Ectodermal cell (in vitro differentiated cells): ENCODE data around the gene CR1.
"Not testable (repeated sequence)": the region's sequence is repeated elsewhere in the genome, so short reads cannot be mapped to it uniquely, and the experiment has no call there.

Experiments
- H3K27ac ChIP-seq: 2 replicates; pipeline ENCODE4 v1.7.0; 2013; ENCODE audit warnings: mild to moderate bottlenecking, low read depth, low read length; ENCODE audit not compliant: insufficient read depth, poor library complexity, severe bottlenecking
- H3K27me3 ChIP-seq: 2 replicates; pipeline ENCODE4 v1.7.0; 2013; ENCODE audit warnings: mild to moderate bottlenecking, low read length; ENCODE audit not compliant: insufficient read depth, control insufficient read depth, poor library complexity, severe bottlenecking
- H3K36me3 ChIP-seq: one replicate; pipeline ENCODE4 v1.7.0; 2013; ENCODE audit warnings: low read length; ENCODE audit not compliant: control insufficient read depth, insufficient read depth
- H3K4me1 ChIP-seq: one replicate; pipeline ENCODE4 v1.7.0; 2013; ENCODE audit warnings: low read length; ENCODE audit not compliant: control insufficient read depth, insufficient read depth
- H3K4me3 ChIP-seq: 2 replicates; pipeline ENCODE4 v1.7.0; 2013; ENCODE audit warnings: low read depth, low read length, control low read depth; ENCODE audit not compliant: insufficient read depth
- H3K9me3 ChIP-seq: 2 replicates; pipeline ENCODE4 v1.7.0; 2013; ENCODE audit warnings: mild to moderate bottlenecking, low read length, moderate library complexity; ENCODE audit not compliant: control insufficient read depth
- WGBS, 2 experiments: methylation state at CpG; one replicate each; pipeline ENCODE4 v1.1.7; 2013; ENCODE audit warnings: missing lambda C conversion rate in 2 of 2; 5-methylcytosine and 5-hydroxymethylcytosine counted together

The CR1 gene

DNA sequence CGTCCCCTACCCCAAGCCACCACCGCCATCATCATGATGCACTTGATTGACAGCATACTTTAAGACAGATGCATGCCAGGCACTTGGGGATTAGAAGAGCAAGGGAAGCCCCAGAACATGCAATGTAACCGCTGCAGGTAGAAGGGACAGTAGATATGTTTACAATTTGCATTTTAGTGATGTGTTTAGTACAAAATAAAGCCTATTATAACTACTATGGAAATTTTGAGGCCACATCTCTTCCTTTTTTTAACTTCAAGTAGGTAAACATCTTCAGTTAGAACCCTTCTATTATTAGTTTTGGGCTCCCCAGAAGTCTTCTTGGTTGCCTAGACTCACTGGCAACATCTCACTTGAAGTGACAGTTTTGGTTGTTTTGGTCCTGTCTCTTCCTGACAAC is 174.2 kb downstream of the CR1 start:
- Histone ChIP-seq H3K27ac (no peak overlapping the region), H3K4me1 (no peaks in the 10 kb centered on the region), H3K9me3 (peaks cover 3% of the 10 kb centered on the region), H3K36me3 (no peaks in the 10 kb centered on the region), H3K27me3 (peaks cover 27% of the 10 kb centered on the region), H3K4me3 (no peak overlapping the region)
- WGBS, 2 experiments: 94 to 95% methylated on average over 3 of the region's 3 CpGs

GRCh38 chr1:207670997-207671396 is 175.0 kb downstream of the CR1 start:
- no peaks in the 10 kb centered on the region for H3K4me1 ChIP-seq
- H3K9me3 ChIP-seq: peaks cover 3% of the 10 kb centered on the region
- peaks cover 27% of the 10 kb centered on the region for H3K27me3 ChIP-seq
- no peak overlapping the region for H3K27ac ChIP-seq
- WGBS, 2 experiments: 74 to 79% methylated on average over 3 of the region's 3 CpGs
- H3K36me3 ChIP-seq: no peaks in the 10 kb centered on the region
- no peak overlapping the region for H3K4me3 ChIP-seq

- Histone ChIP-seq H3K27ac (no peak overlapping the region), H3K9me3 (no peaks in the 10 kb centered on the region), H3K4me1 (no peaks in the 10 kb centered on the region), H3K27me3 (peaks cover 27% of the 10 kb centered on the region), H3K4me3 (no peak overlapping the region), H3K36me3 (no peaks in the 10 kb centered on the region)
- 26 to 29% methylated on average over 3 to 4 of the region's 5 CpGs for WGBS, 2 experiments
Measured at GRCh38 chr1:207672522-207673130, 176.7 kb downstream of the CR1 start.

- 82 to 85% methylated on average over 5 to 6 of the region's 6 CpGs for WGBS, 2 experiments
- Histone ChIP-seq H3K36me3 (no peaks in the 10 kb centered on the region), H3K9me3 (no peaks in the 10 kb centered on the region), H3K4me1 (no peaks in the 10 kb centered on the region), H3K27me3 (peaks cover 27% of the 10 kb centered on the region), H3K27ac (no peak overlapping the region), H3K4me3 (no peak overlapping the region)
Measured at GRCh38 chr1:207673399-207673798, 177.4 kb downstream of the CR1 start.

GRCh38 chr1:207676153-207676552 is 180.2 kb downstream of the CR1 start:
- no peaks in the 10 kb centered on the region for H3K36me3 ChIP-seq
- H3K27ac ChIP-seq: no peak overlapping the region
- WGBS, 2 experiments: 89 to 97% methylated on average over 4 of the region's 4 CpGs
- no peak overlapping the region for H3K4me3 ChIP-seq
- H3K9me3 ChIP-seq: no peaks in the 10 kb centered on the region
- no peaks in the 10 kb centered on the region for H3K4me1 ChIP-seq
- no peaks in the 10 kb centered on the region for H3K27me3 ChIP-seq

DNA sequence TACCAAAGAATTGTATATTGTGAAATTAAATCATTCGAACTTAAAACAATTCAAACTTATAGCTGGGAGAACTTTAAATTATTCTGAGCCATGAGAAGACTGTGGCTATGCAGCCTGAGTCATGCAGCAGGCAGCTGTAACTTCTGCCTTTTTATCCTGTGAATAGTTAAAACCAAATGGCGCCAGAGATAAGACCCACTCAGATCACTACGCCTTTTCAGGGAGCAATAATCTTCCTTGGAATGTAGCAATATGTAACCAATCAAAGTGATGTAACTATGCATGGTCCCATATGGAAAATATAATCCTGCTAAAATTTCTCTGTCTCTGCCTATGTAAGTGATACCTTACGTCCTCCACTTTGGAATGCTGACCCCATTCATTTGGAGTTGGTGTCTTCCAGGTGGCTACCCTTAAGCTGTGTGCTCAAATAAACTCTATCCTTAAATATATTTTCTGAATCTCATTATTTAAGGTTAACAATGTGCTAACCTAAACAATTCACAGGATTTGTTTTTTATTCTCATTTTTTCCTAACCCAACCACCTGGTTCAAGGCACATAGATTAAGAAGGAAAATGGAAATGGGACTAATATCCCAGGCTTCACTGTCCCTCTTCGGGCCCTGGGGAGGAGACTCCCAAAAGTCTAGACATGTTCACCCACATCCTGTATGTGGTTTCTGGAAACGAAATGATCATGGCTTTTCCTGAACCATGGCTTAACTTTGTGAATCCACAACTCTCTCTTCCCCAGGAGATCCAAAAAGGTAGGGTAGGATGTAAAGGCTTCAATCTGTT is 184.8 kb downstream of the CR1 start:
- WGBS, 2 experiments: 91% methylated on average over 4 to 5 of the region's 6 CpGs
- H3K27me3 ChIP-seq, H3K36me3 ChIP-seq, H3K4me1 ChIP-seq, H3K27ac ChIP-seq, H3K4me3 ChIP-seq, H3K9me3 ChIP-seq: not testable (repeated sequence)

GRCh38 chr1:207682872-207683434 is 187.0 kb downstream of the CR1 start:
- H3K27me3 ChIP-seq, H3K27ac ChIP-seq, H3K4me3 ChIP-seq, H3K9me3 ChIP-seq, H3K4me1 ChIP-seq, H3K36me3 ChIP-seq: not testable (repeated sequence)
- 89 to 92% methylated on average over 6 of the region's 6 CpGs for WGBS, 2 experiments

GRCh38 chr1:207690551-207690950 is 194.6 kb downstream of the CR1 start:
- not testable (repeated sequence) for H3K4me1 ChIP-seq, H3K4me3 ChIP-seq, H3K9me3 ChIP-seq, H3K36me3 ChIP-seq, H3K27me3 ChIP-seq, H3K27ac ChIP-seq
- WGBS, 2 experiments: 95% methylated on average over 4 of the region's 4 CpGs

DNA sequence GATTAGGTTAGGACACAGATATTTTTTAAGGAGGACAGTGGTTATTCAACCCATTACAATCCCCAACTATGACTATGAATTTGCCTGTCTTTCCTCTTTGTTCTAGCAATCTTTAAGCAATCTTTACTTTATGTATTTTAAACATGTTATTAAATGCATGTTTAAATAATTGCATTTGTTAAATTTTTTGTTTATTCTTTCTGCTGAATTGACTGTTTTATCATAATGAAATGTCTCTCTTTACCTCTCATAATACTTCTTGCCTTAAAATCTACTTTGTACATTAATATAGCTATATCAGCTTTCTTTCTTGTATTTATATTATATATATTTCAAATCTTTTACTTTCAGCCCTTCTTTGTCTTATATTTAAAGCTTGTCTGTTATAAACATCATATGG is 195.1 kb downstream of the CR1 start:
- no peak overlapping the region for H3K27ac ChIP-seq
- no peaks in the 10 kb centered on the region for H3K36me3 ChIP-seq

More for the DNA sequence above, 195.1 kb downstream of the CR1 start:
- Histone ChIP-seq H3K27me3 (no peaks in the 10 kb centered on the region), H3K4me3 (no peak overlapping the region), H3K4me1 (no peaks in the 10 kb centered on the region), H3K9me3 (no peaks in the 10 kb centered on the region)
